ENCODE data around the gene CHSY1.

The CHSY1 gene

DNA sequence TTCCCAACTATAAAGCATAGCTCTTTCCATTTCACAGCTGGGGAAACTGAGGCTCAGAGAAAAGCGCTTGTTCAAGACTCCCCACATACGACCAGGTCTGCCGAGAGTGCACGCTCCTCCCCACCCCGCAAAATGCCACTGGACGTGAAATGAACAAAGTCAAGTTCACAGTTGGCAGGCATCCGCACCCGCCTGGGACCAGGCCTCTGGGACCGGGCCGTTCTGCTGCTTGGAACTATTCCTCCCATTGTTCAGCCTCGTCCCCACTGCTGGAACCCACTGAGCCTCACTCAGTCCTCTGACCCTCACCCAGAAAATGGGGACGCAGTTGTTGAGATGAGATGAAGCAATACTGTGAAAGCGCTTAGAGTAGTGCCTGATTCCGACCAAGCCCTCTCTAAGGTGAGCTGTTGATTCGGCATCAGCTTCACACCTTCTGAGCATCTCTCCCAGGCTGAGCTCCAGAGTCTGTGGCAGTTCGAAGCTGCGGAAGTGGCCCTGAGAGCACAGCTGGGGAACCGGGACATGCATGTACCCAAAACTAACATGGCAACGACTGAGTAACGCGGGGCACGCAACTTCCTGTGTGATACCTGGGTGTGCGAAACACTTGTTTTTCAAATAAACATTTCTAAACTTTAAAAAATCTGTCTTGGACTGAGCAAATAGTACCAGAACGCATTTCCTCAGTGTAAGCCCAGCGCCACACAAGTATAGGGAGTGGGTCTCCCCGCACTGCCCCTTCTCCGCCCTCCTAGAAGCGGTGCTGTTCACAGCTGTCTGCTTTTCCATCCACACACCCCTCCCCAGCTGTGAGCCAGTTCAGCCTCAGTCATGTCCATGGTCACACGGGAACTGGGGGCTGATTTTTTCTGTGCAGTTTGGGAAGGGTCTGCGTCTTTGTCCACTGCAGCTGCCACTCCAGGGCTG, 93.4 kb downstream of the CHSY1 start:
- Histone ChIP-seq H3K36me3 (no peaks in the 10 kb centered on the region), H3K27ac (no peak overlapping the region), H3K9me3 (no peaks in the 10 kb centered on the region), H3K4me3 (ENCODE audit: low read depth in 1 of 2, low read length in 1 of 2) (no peak overlapping the region), H3K27me3 (no peaks in the 10 kb centered on the region), H3K4me1 (ENCODE audit: control insufficient read depth in 1 of 2, insufficient read depth in 1 of 2, low read depth in 1 of 2, low read length in 1 of 2) (peaks cover 6 to 10% of the 10 kb centered on the region in 2 experiments)
- TF ChIP-seq, protein P1, sequence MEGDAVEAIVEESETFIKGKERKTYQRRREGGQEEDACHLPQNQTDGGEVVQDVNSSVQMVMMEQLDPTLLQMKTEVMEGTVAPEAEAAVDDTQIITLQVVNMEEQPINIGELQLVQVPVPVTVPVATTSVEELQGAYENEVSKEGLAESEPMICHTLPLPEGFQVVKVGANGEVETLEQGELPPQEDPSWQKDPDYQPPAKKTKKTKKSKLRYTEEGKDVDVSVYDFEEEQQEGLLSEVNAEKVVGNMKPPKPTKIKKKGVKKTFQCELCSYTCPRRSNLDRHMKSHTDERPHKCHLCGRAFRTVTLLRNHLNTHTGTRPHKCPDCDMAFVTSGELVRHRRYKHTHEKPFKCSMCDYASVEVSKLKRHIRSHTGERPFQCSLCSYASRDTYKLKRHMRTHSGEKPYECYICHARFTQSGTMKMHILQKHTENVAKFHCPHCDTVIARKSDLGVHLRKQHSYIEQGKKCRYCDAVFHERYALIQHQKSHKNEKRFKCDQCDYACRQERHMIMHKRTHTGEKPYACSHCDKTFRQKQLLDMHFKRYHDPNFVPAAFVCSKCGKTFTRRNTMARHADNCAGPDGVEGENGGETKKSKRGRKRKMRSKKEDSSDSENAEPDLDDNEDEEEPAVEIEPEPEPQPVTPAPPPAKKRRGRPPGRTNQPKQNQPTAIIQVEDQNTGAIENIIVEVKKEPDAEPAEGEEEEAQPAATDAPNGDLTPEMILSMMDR (IDR thresholded peaks at IDR 0.05) = no peak

DNA sequence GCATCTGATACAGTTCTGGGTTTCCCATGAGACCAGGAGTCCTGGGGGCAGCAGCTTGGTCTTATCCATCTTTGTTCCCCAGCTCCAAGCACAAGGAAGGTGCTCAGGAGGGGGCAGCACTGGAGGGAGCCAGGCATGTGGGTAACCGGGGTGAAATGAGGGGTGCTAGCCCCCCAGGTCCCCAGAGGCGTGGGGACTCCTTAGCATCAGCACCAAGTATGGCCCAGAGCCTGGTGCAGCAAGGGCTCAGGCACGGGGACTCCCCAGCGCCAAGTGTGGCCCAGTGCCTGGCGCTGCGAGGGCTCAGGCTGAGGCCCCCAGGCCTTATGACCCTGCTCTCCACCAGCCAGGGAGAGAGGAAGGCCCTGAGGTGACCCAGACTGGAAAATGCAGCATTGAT, 94.1 kb downstream of the CHSY1 start:
- Histone ChIP-seq H3K4me1 (ENCODE audit: control insufficient read depth in 1 of 2, insufficient read depth in 1 of 2, low read depth in 1 of 2, low read length in 1 of 2) (peaks cover 10 to 14% of the 10 kb centered on the region in 2 experiments), H3K27ac (no peak overlapping the region), H3K9me3 (no peaks in the 10 kb centered on the region), H3K4me3 (ENCODE audit: low read depth in 1 of 2, low read length in 1 of 2) (no peak overlapping the region), H3K27me3 (no peaks in the 10 kb centered on the region), H3K36me3 (no peaks in the 10 kb centered on the region)
- TF ChIP-seq, protein P1 (IDR thresholded peaks at IDR 0.05) = no peak

DNA sequence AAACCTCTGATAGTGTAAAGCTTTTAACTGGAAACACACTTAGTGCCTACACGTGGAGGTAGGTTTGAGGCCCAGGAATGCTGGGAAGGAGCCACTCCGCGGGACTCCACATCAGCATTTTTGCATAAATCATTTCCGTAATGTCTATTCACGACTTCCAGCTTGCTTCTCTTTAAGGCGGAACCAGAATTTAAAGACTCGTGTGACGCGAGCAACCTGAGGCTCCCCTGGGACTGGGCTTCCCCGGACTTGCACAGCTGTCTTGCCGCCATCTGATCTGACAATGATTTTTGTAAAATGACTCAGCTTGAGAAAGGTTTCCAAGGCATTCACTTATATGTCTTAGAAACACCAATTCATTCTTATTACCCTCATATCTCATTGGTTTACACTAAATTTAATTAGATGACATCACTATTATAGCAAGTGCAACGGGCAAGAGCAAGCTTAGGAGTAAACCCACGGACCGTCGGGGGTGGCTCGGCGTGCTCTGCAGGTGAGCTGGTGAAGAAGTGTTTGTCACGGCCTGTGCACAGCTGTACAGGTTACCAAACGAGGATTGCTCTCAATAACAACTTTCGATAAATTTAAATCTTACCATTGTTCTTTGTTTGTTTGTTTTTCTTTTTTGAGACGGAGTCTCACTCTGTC, 95.2 kb downstream of the CHSY1 start:
- no peak overlapping the region for H3K27ac ChIP-seq
- H3K4me1 ChIP-seq (ENCODE audit: control insufficient read depth in 1 of 2, insufficient read depth in 1 of 2, low read depth in 1 of 2, low read length in 1 of 2) = peaks cover 19 to 20% of the 10 kb centered on the region in 2 experiments
- H3K36me3 ChIP-seq = no peaks in the 10 kb centered on the region
- no peaks in the 10 kb centered on the region for H3K27me3 ChIP-seq
- H3K9me3 ChIP-seq = no peaks in the 10 kb centered on the region
- TF ChIP-seq, protein P1 (IDR thresholded peaks at IDR 0.05) = no peak
- H3K4me3 ChIP-seq (ENCODE audit: low read depth in 1 of 2, low read length in 1 of 2) = no peak overlapping the region

DNA sequence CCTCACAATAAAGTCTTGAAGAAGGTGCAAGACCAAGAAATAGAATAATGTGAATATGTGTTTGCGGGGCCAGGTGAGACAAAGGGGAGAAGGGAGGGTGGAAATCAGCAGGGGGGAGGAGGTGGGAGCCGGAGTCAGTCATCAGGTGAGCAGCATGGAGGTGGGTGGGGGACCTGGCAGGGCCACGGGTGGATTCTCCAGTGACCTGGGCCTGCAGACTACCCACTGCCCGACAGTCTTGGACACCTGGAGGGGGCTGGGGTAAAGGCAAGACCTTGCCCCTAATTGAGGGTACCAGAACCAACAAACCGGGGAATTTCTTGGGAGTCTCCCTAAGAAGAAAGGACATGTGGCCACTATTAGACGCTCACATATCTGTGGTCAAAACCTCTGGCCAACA, 95.8 kb downstream of the CHSY1 start:
- TF ChIP-seq, protein P1 (IDR thresholded peaks at IDR 0.05) = no peak
- Histone ChIP-seq H3K4me3 (ENCODE audit: low read depth in 1 of 2, low read length in 1 of 2) (no peak overlapping the region), H3K27me3 (no peaks in the 10 kb centered on the region), H3K9me3 (no peaks in the 10 kb centered on the region), H3K27ac (no peak overlapping the region), H3K4me1 (ENCODE audit: control insufficient read depth in 1 of 2, insufficient read depth in 1 of 2, low read depth in 1 of 2, low read length in 1 of 2) (peaks cover 25 to 26% of the 10 kb centered on the region in 2 experiments), H3K36me3 (no peaks in the 10 kb centered on the region)

DNA sequence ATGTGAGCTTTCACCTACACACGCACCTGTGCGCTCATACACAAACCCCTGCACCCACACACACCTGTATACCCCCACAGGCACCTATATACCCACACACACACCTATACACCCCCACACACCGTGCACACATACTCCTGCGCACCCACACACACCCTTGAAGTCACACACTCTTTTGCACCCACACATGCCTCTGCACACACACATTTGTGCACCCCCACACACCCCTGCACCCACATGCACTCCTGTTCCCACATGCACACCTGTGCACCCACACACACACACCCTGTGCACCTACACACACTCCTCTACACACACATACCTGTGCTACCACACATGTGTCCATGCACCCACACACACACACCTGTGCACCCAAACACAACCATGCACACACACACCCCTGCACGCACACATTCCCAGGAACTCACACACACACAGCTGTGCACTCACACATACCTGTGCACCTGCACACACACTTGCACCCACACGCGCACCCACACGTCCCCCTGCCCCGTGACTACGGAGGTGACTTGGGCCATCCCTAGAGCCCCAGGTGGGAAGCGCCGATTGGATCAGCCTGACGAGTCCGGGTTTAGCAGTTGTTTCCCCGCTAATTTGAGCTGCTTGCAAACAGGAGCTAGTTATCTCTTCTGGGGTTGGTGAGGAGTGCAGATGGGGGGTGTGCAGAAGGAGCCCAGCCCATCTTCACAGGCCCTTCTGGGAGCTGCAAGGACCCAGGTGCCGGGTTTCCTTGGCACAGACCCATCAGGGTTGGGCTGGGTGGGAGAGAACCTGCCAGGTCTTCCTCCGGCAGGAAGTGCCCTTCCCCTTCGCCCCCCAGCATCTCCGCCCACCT, 97.8 kb downstream of the CHSY1 start:
- no peaks in the 10 kb centered on the region for H3K36me3 ChIP-seq
- no peaks in the 10 kb centered on the region for H3K27me3 ChIP-seq
- TF ChIP-seq, protein P1 (IDR thresholded peaks at IDR 0.05) = no peak
- no peak overlapping the region for H3K27ac ChIP-seq
- no peak overlapping the region for H3K4me3 ChIP-seq (ENCODE audit: low read depth in 1 of 2, low read length in 1 of 2)
- no peaks in the 10 kb centered on the region for H3K9me3 ChIP-seq
- H3K4me1 ChIP-seq (ENCODE audit: control insufficient read depth in 1 of 2, insufficient read depth in 1 of 2, low read depth in 1 of 2, low read length in 1 of 2) = peaks cover 46% of the 10 kb centered on the region in 2 experiments

Measured in neutrophil (primary cell).